ENCODE data around the gene CADM2.

Gene CADM2

GRCh38 chr3:85455561-85456200 is 496.9 kb downstream of the CADM2 start:
- TF ChIP-seq, protein P1, sequence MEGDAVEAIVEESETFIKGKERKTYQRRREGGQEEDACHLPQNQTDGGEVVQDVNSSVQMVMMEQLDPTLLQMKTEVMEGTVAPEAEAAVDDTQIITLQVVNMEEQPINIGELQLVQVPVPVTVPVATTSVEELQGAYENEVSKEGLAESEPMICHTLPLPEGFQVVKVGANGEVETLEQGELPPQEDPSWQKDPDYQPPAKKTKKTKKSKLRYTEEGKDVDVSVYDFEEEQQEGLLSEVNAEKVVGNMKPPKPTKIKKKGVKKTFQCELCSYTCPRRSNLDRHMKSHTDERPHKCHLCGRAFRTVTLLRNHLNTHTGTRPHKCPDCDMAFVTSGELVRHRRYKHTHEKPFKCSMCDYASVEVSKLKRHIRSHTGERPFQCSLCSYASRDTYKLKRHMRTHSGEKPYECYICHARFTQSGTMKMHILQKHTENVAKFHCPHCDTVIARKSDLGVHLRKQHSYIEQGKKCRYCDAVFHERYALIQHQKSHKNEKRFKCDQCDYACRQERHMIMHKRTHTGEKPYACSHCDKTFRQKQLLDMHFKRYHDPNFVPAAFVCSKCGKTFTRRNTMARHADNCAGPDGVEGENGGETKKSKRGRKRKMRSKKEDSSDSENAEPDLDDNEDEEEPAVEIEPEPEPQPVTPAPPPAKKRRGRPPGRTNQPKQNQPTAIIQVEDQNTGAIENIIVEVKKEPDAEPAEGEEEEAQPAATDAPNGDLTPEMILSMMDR (IDR thresholded peaks at IDR 0.05): no peak

- TF ChIP-seq, protein P1 (IDR thresholded peaks at IDR 0.05): no peak
Observed at GRCh38 chr3:85474241-85474640, 515.5 kb downstream of the CADM2 start.

DNA sequence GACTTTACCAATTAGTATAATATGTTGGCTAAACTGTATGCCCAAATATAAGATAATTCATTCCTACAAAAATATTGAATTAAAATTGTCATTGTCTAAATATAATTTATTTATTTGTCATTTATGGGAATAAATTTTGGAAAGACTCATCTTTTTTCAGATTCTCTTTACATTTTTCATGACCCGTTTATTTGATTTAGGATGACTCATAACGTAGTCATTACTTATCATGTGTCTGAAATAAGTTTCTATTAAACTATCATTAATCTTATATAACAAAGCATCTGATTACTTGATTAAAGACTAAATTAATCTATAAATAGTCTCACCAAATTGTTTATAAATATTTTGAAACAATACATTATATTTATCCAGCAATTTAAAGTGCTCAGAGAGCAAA is 516.6 kb downstream of the CADM2 start:
- TF ChIP-seq, protein P1 (IDR thresholded peaks at IDR 0.05): no peak

DNA sequence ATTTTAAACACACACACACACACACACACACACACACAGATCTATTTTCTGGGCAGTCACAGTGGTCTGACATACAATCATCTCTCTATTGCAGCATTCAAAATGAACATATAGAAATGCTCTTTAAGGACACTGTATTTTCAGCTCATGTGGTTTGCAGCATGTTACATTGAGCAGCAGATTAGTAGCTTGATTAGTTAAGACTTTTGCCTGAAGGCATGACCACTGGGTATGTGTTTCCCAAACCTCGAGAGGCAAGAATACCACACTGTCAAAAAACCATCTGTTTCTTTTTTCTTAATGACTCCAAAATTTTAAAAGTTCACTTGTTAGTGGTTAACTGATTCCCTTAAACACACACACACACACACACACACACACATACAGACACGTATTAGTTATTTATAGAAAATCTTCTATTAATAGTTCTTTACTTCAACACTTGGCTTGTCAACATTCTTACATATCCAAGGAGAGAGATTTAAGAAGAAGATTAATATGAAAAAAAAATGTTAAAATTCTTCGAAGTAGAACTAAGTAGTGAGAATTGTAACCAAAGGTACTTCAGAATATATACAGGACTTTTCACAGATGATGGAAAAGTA is 518.2 kb downstream of the CADM2 start:
- TF ChIP-seq, protein P1 (IDR thresholded peaks at IDR 0.05): no peak

- TF ChIP-seq, protein P1 (IDR thresholded peaks at IDR 0.05): no peak
Observed at GRCh38 chr3:85481411-85482212, 522.8 kb downstream of the CADM2 start.

DNA sequence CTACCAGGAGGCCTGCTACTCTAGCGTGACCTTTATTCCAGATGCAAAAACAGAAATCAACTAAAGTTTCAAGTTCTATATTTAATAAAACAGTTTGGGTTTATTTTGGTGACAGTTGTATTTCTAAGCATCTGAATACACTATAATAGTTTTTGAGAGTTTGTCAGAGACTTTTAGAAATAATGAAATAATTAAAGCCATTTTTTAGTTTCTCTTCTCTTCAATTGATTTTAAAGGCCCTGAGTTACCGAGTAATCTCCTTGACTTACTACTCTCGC is 523.4 kb downstream of the CADM2 start:
- TF ChIP-seq, protein P1 (IDR thresholded peaks at IDR 0.05): no peak

- TF ChIP-seq, protein P1 (IDR thresholded peaks at IDR 0.05): no peak
Observed at GRCh38 chr3:85483986-85484385, 525.2 kb downstream of the CADM2 start.

Measured in LNCAP (cell line).